HepG2 (cell line): ENCODE measurements around the gene ZBTB46. TPM values are rescaled to one million over a fixed set of nuclear protein-coding genes. Genes with fewer than 3 reads are reported as not detected.
A peak's percentile ranks its signal among the peaks of the same experiment; 100 is the strongest.

Experiments used
- ATAC-seq: fragments of 200-7000 bp; cut with Tn5 transposase; 3 replicates; pipeline ENCODE4 v1.9.1; 2020; ENCODE audit warnings: mild to moderate bottlenecking, moderate library complexity
- BruUV-seq: library from RNA; stranded (reverse); fragments of 400-500 nt; replicated peaks from 2 replicates; lab custom pipeline; 2021; lab: Mats Ljungman, UMichigan
- CTCF ChIA-PET: fragments of 300-600 bp; formaldehyde crosslinking; extraction: SDS; loops from one replicate; lab custom pipeline; 2021; ENCODE audit warnings: low total read pairs, inconsistent platforms, low intra/inter-chr PET ratio; lab: Yijun Ruan, JAX
- POLR2A ChIA-PET: fragments of 350-600 bp; sonication (Branson Sonifier 250); formaldehyde crosslinking; loops from one replicate; lab custom pipeline; 2020; ENCODE audit warnings: antibody characterized with exemption, inconsistent platforms; lab: Yijun Ruan, JAX
- DNase-seq: peaks from one replicate; pipeline ENCODE4 v3.0.0-alpha.2; 2015; ENCODE audit warnings: low spot score
- FAIRE-seq: peaks from 3 replicates; lab custom pipeline; 2011; peaks lifted over from hg19 to GRCh38; lab: Jason Lieb, UNC
- H2AFZ ChIP-seq: one replicate; pipeline ENCODE4 v1.6.1; 2011; ENCODE audit warnings: low read length, inconsistent platforms
- H3K27ac ChIP-seq: fragments of 300-600 bp; 3 replicates; pipeline ENCODE4 v1.8.0; 2011; ENCODE audit warnings: mixed run types, mild to moderate bottlenecking, mixed read lengths, low read length, inconsistent platforms; ENCODE audit not compliant: insufficient read depth; ENCODE audit errors: extremely low read length
- H3K27me3 ChIP-seq, 2 experiments: fragments of 200-600 bp in 1 of 2; 2 replicates in 1 of 2; 3 replicates in 1 of 2; pipeline versions ENCODE4 v1.6.0 to v1.8.0; 2011; ENCODE audit warnings: low read length in 2 of 2, mild to moderate bottlenecking in 2 of 2, moderate library complexity in 2 of 2, inconsistent platforms in 1 of 2; ENCODE audit not compliant: insufficient read depth in 2 of 2, control insufficient read depth in 1 of 2
- H3K36me3 ChIP-seq, 2 experiments: fragments of 200-600 bp in 1 of 2; replicated peaks in 1 of 2; 2 replicates in 1 of 2; 3 replicates in 1 of 2; pipeline versions ENCODE4 v1.5.1 to v1.8.0; 2011; ENCODE audit warnings: low read length in 2 of 2, inconsistent platforms in 1 of 2; ENCODE audit not compliant: insufficient read depth in 2 of 2, control insufficient read depth in 1 of 2
- H3K4me1 ChIP-seq: 2 replicates; pipeline ENCODE4 v1.5.1; 2012; ENCODE audit warnings: low read length, inconsistent platforms; ENCODE audit not compliant: insufficient read depth
- H3K4me2 ChIP-seq: 2 replicates; pipeline ENCODE4 v1.6.0; 2011; ENCODE audit warnings: low read depth, low read length, inconsistent platforms
- H3K4me3 ChIP-seq, 3 experiments: fragments of 200-600 bp in 1 of 3; sonication (generic), shearing (Covaris generic) in 1 of 3; replicated peaks in 1 of 3; 2 replicates each; pipeline ENCODE4 v1.5.1; 2011 to 2016; ENCODE audit warnings: low read length in 3 of 3, inconsistent platforms in 2 of 3, low read depth in 2 of 3, mild to moderate bottlenecking in 2 of 3, control low read depth in 1 of 3, mixed read lengths in 1 of 3; ENCODE audit not compliant: insufficient read depth in 1 of 3
- H3K79me2 ChIP-seq: one replicate; pipeline ENCODE4 v1.6.1; 2011; ENCODE audit warnings: low read length, inconsistent platforms; ENCODE audit not compliant: insufficient read depth
- H3K9ac ChIP-seq: 2 replicates; pipeline ENCODE4 v1.6.0; 2011; ENCODE audit warnings: mild to moderate bottlenecking, low read depth, low read length, inconsistent platforms; ENCODE audit not compliant: insufficient read depth
- H3K9me3 ChIP-seq: 2 replicates; pipeline ENCODE4 v1.5.1; 2012; ENCODE audit warnings: mild to moderate bottlenecking, low read length
- H4K20me1 ChIP-seq: 2 replicates; pipeline ENCODE4 v1.6.0; 2011; ENCODE audit warnings: inconsistent platforms, mild to moderate bottlenecking, low read length, moderate library complexity; ENCODE audit not compliant: insufficient read depth
- CBX2 ChIP-seq, 2 experiments: fragments of 200-600 bp in 1 of 2; sonication (generic); formaldehyde crosslinking in 1 of 2; IDR thresholded peaks; 2 replicates each; pipeline versions ENCODE4 v1.7.0 to v1.8.1; 2018 to 2022; ENCODE audit warnings: low read depth in 2 of 2, low read length in 1 of 2, mild to moderate bottlenecking in 1 of 2, missing genetic modification reagents in 1 of 2
- CENPT ChIP-seq: sonication (generic); formaldehyde crosslinking; IDR thresholded peaks from 2 replicates; pipeline ENCODE4 v1.8.0; 2022; ENCODE audit warnings: low read depth, mild to moderate bottlenecking, moderate library complexity, missing genetic modification reagents
- DR1 ChIP-seq: sonication (generic); formaldehyde crosslinking; IDR thresholded peaks from 2 replicates; pipeline ENCODE4 v1.8.0; 2021; ENCODE audit warnings: mild to moderate bottlenecking, missing genetic modification reagents, inconsistent platforms
- ETV6 ChIP-seq: sonication (generic); formaldehyde crosslinking; conservative IDR thresholded peaks from 2 replicates; pipeline ENCODE4 v1.4.0; 2020; ENCODE audit warnings: missing genetic modification reagents
- FOXP4 ChIP-seq: sonication (generic); formaldehyde crosslinking; IDR thresholded peaks from 2 replicates; pipeline ENCODE4 v1.4.0; 2020; ENCODE audit warnings: missing genetic modification reagents
- GATAD1 ChIP-seq: IDR thresholded peaks from 2 replicates; pipeline ENCODE4 v1.6.1; 2016; ENCODE audit warnings: missing genetic modification reagents, missing compliant biosample characterization
- GMEB2 ChIP-seq: IDR thresholded peaks from 2 replicates; pipeline ENCODE4 v1.6.1; 2016; ENCODE audit warnings: missing biosample characterization, missing genetic modification reagents, low read depth
- HNRNPUL1 ChIP-seq: fragments of 200-400 bp; formaldehyde crosslinking; IDR thresholded peaks from 2 replicates; pipeline ENCODE4 v1.6.1; 2017; ENCODE audit warnings: low read depth, mild to moderate bottlenecking, low read length, moderate library complexity
- NAIF1 ChIP-seq: sonication (generic); formaldehyde crosslinking; IDR thresholded peaks from 2 replicates; pipeline ENCODE4 v1.5.0; 2020; ENCODE audit warnings: mild to moderate bottlenecking, missing genetic modification reagents, borderline replicate concordance
- RBM22 ChIP-seq: fragments of 200-400 bp; formaldehyde crosslinking; optimal IDR thresholded peaks from 2 replicates; pipeline ENCODE3; 2017; ENCODE audit warnings: mild to moderate bottlenecking, low read length, moderate library complexity
- RXRA ChIP-seq: sonication (generic); formaldehyde crosslinking; IDR thresholded peaks from 2 replicates; pipeline ENCODE4 v1.5.1; 2020; ENCODE audit warnings: missing genetic modification reagents
- SMAD1 ChIP-seq: sonication (generic); formaldehyde crosslinking; IDR thresholded peaks from 2 replicates; pipeline ENCODE4 v1.4.0; 2020; ENCODE audit warnings: missing genetic modification reagents, low read depth, mild to moderate bottlenecking, borderline replicate concordance
- SOX6 ChIP-seq, 2 experiments: fragments of 450-650 bp in 1 of 2; sonication (generic) in 1 of 2; formaldehyde crosslinking in 1 of 2; IDR thresholded peaks; 2 replicates each; pipeline versions ENCODE4 v1.4.0 to v1.6.1; 2017 to 2020; ENCODE audit warnings: antibody characterized with exemption in 1 of 2, mild to moderate bottlenecking in 1 of 2, missing genetic modification reagents in 1 of 2
- ZNF224 ChIP-seq: sonication (generic); formaldehyde crosslinking; IDR thresholded peaks from 2 replicates; pipeline ENCODE4 v1.5.0; 2020; ENCODE audit warnings: mild to moderate bottlenecking, missing genetic modification reagents
- ZNF317 ChIP-seq: sonication (generic); formaldehyde crosslinking; IDR thresholded peaks from 2 replicates; pipeline ENCODE4 v1.5.0; 2020; ENCODE audit warnings: mild to moderate bottlenecking, missing genetic modification reagents
- ZNF512 ChIP-seq: sonication (generic); formaldehyde crosslinking; IDR thresholded peaks from 2 replicates; pipeline ENCODE4 v1.4.0; 2020; ENCODE audit warnings: mild to moderate bottlenecking, missing genetic modification reagents
- ZNF567 ChIP-seq: sonication (generic); formaldehyde crosslinking; IDR thresholded peaks from 2 replicates; pipeline ENCODE4 v1.8.1; 2023; ENCODE audit warnings: mild to moderate bottlenecking, missing genetic modification reagents, borderline replicate concordance
- ZNF614 ChIP-seq: IDR thresholded peaks from 2 replicates; pipeline ENCODE4 v1.6.1; 2018; ENCODE audit warnings: missing biosample characterization, missing genetic modification reagents, inconsistent platforms, borderline replicate concordance
- ZNF660 ChIP-seq: sonication (generic); formaldehyde crosslinking; IDR thresholded peaks from 2 replicates; pipeline ENCODE4 v1.5.1; 2020; ENCODE audit warnings: mild to moderate bottlenecking, low read depth, missing genetic modification reagents, borderline replicate concordance
- WGBS: methylation state at CpG from one replicate; pipeline ENCODE4 v1.1.6; 2017; ENCODE audit warnings: low lambda C conversion rate; 5-methylcytosine and 5-hydroxymethylcytosine counted together
- in situ Hi-C: cut with HindIII; loops from 2 replicates; pipeline ENCODE4 v1.10.0; 2017; ENCODE audit warnings: low pct_unique_long_range_greater_than_20kb; ENCODE audit not compliant: extremely low pct_ligation_motif_present
- intact Hi-C: fragments of 100-400 bp; cut with micrococcal nuclease; formaldehyde crosslinking; loops from one replicate; pipeline ENCODE4 v1.10.0; 2022; ENCODE audit not compliant: unreplicated experiment
- polyA plus RNA-seq, 8 experiments: library from polyadenylated mRNA; depleted of rRNA in 3 of 8; stranded (reverse) in 7 of 8; unstranded in 1 of 8; fragments of >200 nt; fragmentation: Illumina TruSeq in 4 of 8; extraction: Trizol in 4 of 8; gene quantifications; 2 replicates each; pipeline versions ENCODE4 v1.2.1 to v1.2.3, GENCODE V29; 2011 to 2016; ENCODE audit warnings: low read depth in 4 of 8, missing spikeins in 1 of 8, mixed read lengths in 1 of 8; ENCODE audit not compliant: insufficient read depth in 1 of 8
- total RNA-seq, 5 experiments: library from RNA; depleted of rRNA; stranded (reverse); fragments of >200 nt; fragmentation: Illumina TruSeq; extraction: Trizol; gene quantifications; 2 replicates each; pipeline ENCODE4 v1.2.3, GENCODE V29; 2016; ENCODE audit warnings: low read depth in 1 of 5

Gene ZBTB46
- total and polyA plus RNA-seq, 2 of the 13 experiments (the other 11 are each of a cell fraction or from before 2014, with no cell fraction given), result 1.6 to 13.5 TPM

- POLR2A ChIA-PET, result no interaction called here
- Histone ChIP-seq H4K20me1 (no peaks in the 10 kb centered on the region), H3K36me3 (no peaks in the 10 kb centered on the region), H3K9ac (no peak overlapping the region), H3K4me2 (no peak overlapping the region), H3K27me3 (no peaks in the 10 kb centered on the region), H3K9me3 (no peaks in the 10 kb centered on the region), H3K4me1 (peaks cover 22% of the 10 kb centered on the region), H3K4me3 (no peak overlapping the region), H3K79me2 (no peaks in the 10 kb centered on the region), H3K27ac (no peak overlapping the region)
- DNase-seq (no peak), ATAC-seq (no peak), FAIRE-seq (peak; percentile 44)
- intact Hi-C loops (no loop called here), in situ Hi-C loops (no loop called here)
- no TSS peak for BruUV-seq
- WGBS, result 81% methylated on average over 7 of the region's 7 CpGs
- CTCF ChIA-PET, result no interaction called here
- no peak for TF ChIP-seq FOXP4
- TF ChIP-seq ZNF660 (CRISPR knock-in tag), result no peak
- TF ChIP-seq CENPT, result no peak
- no peak for TF ChIP-seq ZNF567
- no peak for TF ChIP-seq ZNF512 (CRISPR knock-in tag)
- no peak for TF ChIP-seq DR1
- TF ChIP-seq RBM22, result no peak
- no peak for TF ChIP-seq SMAD1 (CRISPR knock-in tag)
- TF ChIP-seq GMEB2 (CRISPR knock-in tag), result no peak
- TF ChIP-seq ETV6 (CRISPR knock-in tag), result no peak
- TF ChIP-seq GATAD1 (CRISPR knock-in tag), result no peak
- TF ChIP-seq CBX2 (IDR thresholded peaks at IDR 0.05; ENCODE audit: low read depth, low read length), result no peak
- no peak for TF ChIP-seq CBX2 (CRISPR knock-in tag; IDR thresholded peaks at IDR 0.05; ENCODE audit: low read depth)
- no peak for TF ChIP-seq NAIF1 (CRISPR knock-in tag)
- no peak for TF ChIP-seq ZNF317 (CRISPR knock-in tag)
- TF ChIP-seq HNRNPUL1, result no peak
- TF ChIP-seq RXRA (CRISPR knock-in tag), result no peak
- TF ChIP-seq ZNF614 (CRISPR knock-in tag), result no peak
- no peak for TF ChIP-seq SOX6 (IDR thresholded peaks at IDR 0.05)
- TF ChIP-seq SOX6 (CRISPR knock-in tag; IDR thresholded peaks at IDR 0.05), result no peak
- TF ChIP-seq ZNF224 (CRISPR knock-in tag), result no peak
- TF ChIP-seq, all 625 proteins: peak for 0
- H2AFZ ChIP-seq, result no peak overlapping the region
Measured at GRCh38 chr20:63767886-63768285, 63.2 kb downstream of the ZBTB46 start.
